ENCODE results near the gene POLR2J. TPM values are rescaled to one million over a fixed set of nuclear protein-coding genes. Genes with fewer than 3 reads are reported as not detected.

POLR2J gene
- total and polyA plus RNA-seq, 5 donors: 51.0 to 176 (median 62.3) TPM

- Histone ChIP-seq H3K27me3 (ENCODE audit: control insufficient read depth, insufficient read depth) (no peaks in the 10 kb centered on the region), H3K9me3 (ENCODE audit: control insufficient read depth, low read length) (no peaks in the 10 kb centered on the region), H3K27ac (ENCODE audit: low read length) (no peak overlapping the region), H3K4me1 (ENCODE audit: control insufficient read depth, insufficient read depth, low read length) (no peaks in the 10 kb centered on the region), H3K4me3 (ENCODE audit: low read length) (no peak overlapping the region)
- 69% methylated on average over 31 of the region's 31 CpGs for WGBS
- intact Hi-C loops (cut with DNase I): no loop called here
- DNase-seq: peak; percentile 22 to 65 (median 50)
- no peak for ATAC-seq
Observed at GRCh38 chr7:102472126-102473041, 6.3 kb downstream of the POLR2J start.

GRCh38 chr7:102471791-102472125, 7.0 kb downstream of the POLR2J start:
- Histone ChIP-seq H3K27ac (ENCODE audit: low read length) (no peak overlapping the region), H3K9me3 (ENCODE audit: control insufficient read depth, low read length) (no peaks in the 10 kb centered on the region), H3K4me1 (ENCODE audit: control insufficient read depth, insufficient read depth, low read length) (no peaks in the 10 kb centered on the region), H3K27me3 (ENCODE audit: control insufficient read depth, insufficient read depth) (no peaks in the 10 kb centered on the region), H3K4me3 (ENCODE audit: low read length) (no peak overlapping the region)
- DNase-seq (peak in 2 of 3 donors; percentile 9 to 31), ATAC-seq (no peak)
- intact Hi-C loops (cut with DNase I): no loop called here
- 82% methylated on average over 6 of the region's 6 CpGs for WGBS

GRCh38 chr7:102469972-102470825, 8.5 kb downstream of the POLR2J start:
- 76% methylated on average over 20 of the region's 20 CpGs for WGBS
- ATAC-seq (no peak), DNase-seq (peak; percentile 2 to 60 (median 57))
- no peaks in the 10 kb centered on the region for H3K4me1 ChIP-seq (ENCODE audit: control insufficient read depth, insufficient read depth, low read length)
- H3K27me3 ChIP-seq (ENCODE audit: control insufficient read depth, insufficient read depth): no peaks in the 10 kb centered on the region
- intact Hi-C loops (cut with DNase I): no loop called here
- no peak overlapping the region for H3K27ac ChIP-seq (ENCODE audit: low read length)
- no peaks in the 10 kb centered on the region for H3K9me3 ChIP-seq (ENCODE audit: control insufficient read depth, low read length)
- no peak overlapping the region for H3K4me3 ChIP-seq (ENCODE audit: low read length)

- no peak overlapping the region for H3K4me3 ChIP-seq (ENCODE audit: low read length)
- no peak overlapping the region for H3K27ac ChIP-seq (ENCODE audit: low read length)
- no peaks in the 10 kb centered on the region for H3K4me1 ChIP-seq (ENCODE audit: control insufficient read depth, insufficient read depth, low read length)
- ATAC-seq (no peak), DNase-seq (peak; percentile 17 to 58 (median 47))
- no peaks in the 10 kb centered on the region for H3K9me3 ChIP-seq (ENCODE audit: control insufficient read depth, low read length)
- WGBS: 86% methylated on average over 24 of the region's 24 CpGs
- intact Hi-C loops (cut with DNase I): no loop called here
- H3K27me3 ChIP-seq (ENCODE audit: control insufficient read depth, insufficient read depth): no peaks in the 10 kb centered on the region
Observed at GRCh38 chr7:102469351-102469971, 9.3 kb downstream of the POLR2J start.

GRCh38 chr7:102468478-102469350, 10.0 kb downstream of the POLR2J start:
- intact Hi-C loops (cut with DNase I): no loop called here
- Histone ChIP-seq H3K27me3 (ENCODE audit: control insufficient read depth, insufficient read depth) (no peaks in the 10 kb centered on the region), H3K27ac (ENCODE audit: low read length) (no peak overlapping the region), H3K9me3 (ENCODE audit: control insufficient read depth, low read length) (no peaks in the 10 kb centered on the region), H3K4me3 (ENCODE audit: low read length) (no peak overlapping the region), H3K4me1 (ENCODE audit: control insufficient read depth, insufficient read depth, low read length) (peaks cover 2% of the 10 kb centered on the region)
- WGBS: 86% methylated on average over 40 of the region's 40 CpGs
- ATAC-seq (no peak), DNase-seq (peak; percentile 15 to 59 (median 58))

- H3K4me3 ChIP-seq (ENCODE audit: low read length): no peak overlapping the region
- no peaks in the 10 kb centered on the region for H3K9me3 ChIP-seq (ENCODE audit: control insufficient read depth, low read length)
- H3K4me1 ChIP-seq (ENCODE audit: control insufficient read depth, insufficient read depth, low read length): peaks cover 4% of the 10 kb centered on the region
- 93% methylated on average over 24 of the region's 24 CpGs for WGBS
- H3K27me3 ChIP-seq (ENCODE audit: control insufficient read depth, insufficient read depth): no peaks in the 10 kb centered on the region
- ATAC-seq: no peak
- intact Hi-C loops (cut with DNase I): no loop called here
- DNase-seq: peak in 2 of 3 donors; percentile 53 to 61
- H3K27ac ChIP-seq (ENCODE audit: low read length): no peak overlapping the region
Observed at GRCh38 chr7:102467581-102468477, 10.9 kb downstream of the POLR2J start.

GRCh38 chr7:102466097-102466496, 12.6 kb downstream of the POLR2J start:
- ATAC-seq (no peak), DNase-seq (no peak)
- Histone ChIP-seq H3K4me1 (ENCODE audit: control insufficient read depth, insufficient read depth, low read length) (peaks cover 4% of the 10 kb centered on the region), H3K27ac (ENCODE audit: low read length) (no peak overlapping the region), H3K27me3 (ENCODE audit: control insufficient read depth, insufficient read depth) (no peaks in the 10 kb centered on the region), H3K9me3 (ENCODE audit: control insufficient read depth, low read length) (no peaks in the 10 kb centered on the region), H3K4me3 (ENCODE audit: low read length) (no peak overlapping the region)
- intact Hi-C loops (cut with DNase I): no loop called here
- 95% methylated on average over 7 of the region's 7 CpGs for WGBS

GRCh38 chr7:102464577-102465280, 14.0 kb downstream of the POLR2J start, which contains the start of the genes ALKBH4 and LRWD1:
ALKBH4 (minus strand) TSS chr7:102464863; CDS start chr7:102464836, 27 bp downstream.
LRWD1 (plus strand) TSS chr7:102464984; CDS start chr7:102465081, 97 bp downstream.
- peaks cover 4% of the 10 kb centered on the region for H3K4me1 ChIP-seq (ENCODE audit: control insufficient read depth, insufficient read depth, low read length)
- H3K27me3 ChIP-seq (ENCODE audit: control insufficient read depth, insufficient read depth): no peaks in the 10 kb centered on the region
- no peaks in the 10 kb centered on the region for H3K9me3 ChIP-seq (ENCODE audit: control insufficient read depth, low read length)
- WGBS: under 1% methylated on average over 81 of the region's 81 CpGs
- peak within 1 kb of the TSS; percentile 19 for H3K27ac ChIP-seq (ENCODE audit: low read length)
- intact Hi-C loops (cut with DNase I): no loop called here
- DNase-seq: peak; percentile 96 to 99 (median 98)
- peak within 1 kb of the TSS; percentile 90 for H3K4me3 ChIP-seq (ENCODE audit: low read length)
- ATAC-seq: peak; percentile 95 to 97

All from right cardiac atrium (tissue), 5 donors.